Measurements from ENCODE around the gene NUDT22. TPM values are rescaled to one million over a fixed set of nuclear protein-coding genes. Genes with fewer than 3 reads are reported as not detected.

Gene NUDT22
- total RNA-seq, 2 experiments from 2014 or later: 66.0 to 69.2 TPM

GRCh38 chr11:64185693-64186491 lies 40.2 kb upstream of the NUDT22 start, which contains the start of gene STIP1:
STIP1 (plus strand) TSS chr11:64186171; CDS start chr11:64186262, 91 bp downstream.
- no peak within 1 kb of the TSS for H3K4me3 Mint-ChIP-seq
- H3K27me3 Mint-ChIP-seq: no peaks in the 10 kb centered on the region
- peak within 1 kb of the TSS; percentile 98 for H3K27ac Mint-ChIP-seq
- ATAC-seq (peak; percentile 89), DNase-seq (peak; percentile 99)
- ChIA-PET CTCF (interaction anchor here (1.1 to 7.2 kb wide), 5 partner anchors 19 to 349 kb away, joined by 3 to 59 read pairs (median 3); partner anchors contain the start of genes FERMT3, PRDX5 and TRMT112), POLR2A (interaction anchor here (0.6 to 10.9 kb wide), 19 partner anchors 11 to 627 kb away, joined by 3 to 206 read pairs (median 6); partner anchors contain the start of genes BAD, FERMT3, MACROD1 and NUDT22)
- H3K9me3 Mint-ChIP-seq: no peaks in the 10 kb centered on the region
- peaks cover 20% of the 10 kb centered on the region for H3K36me3 Mint-ChIP-seq (ENCODE audit: low read depth)
- intact Hi-C loops (cut with micrococcal nuclease): no loop called here
- H3K4me1 Mint-ChIP-seq (ENCODE audit: low read depth): peaks cover 37% of the 10 kb centered on the region
- TF ChIP-seq CTCF (IDR thresholded peaks at IDR 0.05): no peak

- H3K36me3 Mint-ChIP-seq (ENCODE audit: low read depth): peaks cover 25% of the 10 kb centered on the region
- H3K27me3 Mint-ChIP-seq: no peaks in the 10 kb centered on the region
- ATAC-seq (no peak), DNase-seq (peak; percentile 79)
- TF ChIP-seq CTCF (IDR thresholded peaks at IDR 0.05): peak; percentile 25
- ChIA-PET POLR2A (interaction anchor here (0.6 to 10.9 kb wide), 21 partner anchors 10 to 628 kb away, joined by 3 to 206 read pairs (median 5); partner anchors contain the start of genes BAD, FERMT3, MACROD1 and NUDT22), CTCF (interaction anchor here (0.7 to 7.2 kb wide), 4 partner anchors 19 to 115 kb away, joined by 3 to 59 read pairs (median 3); partner anchors contain the start of gene FERMT3)
- intact Hi-C loops (cut with micrococcal nuclease): no loop called here
- no peak overlapping the region for H3K27ac Mint-ChIP-seq
- no peak overlapping the region for H3K4me3 Mint-ChIP-seq
- no peaks in the 10 kb centered on the region for H3K9me3 Mint-ChIP-seq
- H3K4me1 Mint-ChIP-seq (ENCODE audit: low read depth): peaks cover 34% of the 10 kb centered on the region
Observed at GRCh38 chr11:64186492-64187165, 39.4 kb upstream of the NUDT22 start.

- no peaks in the 10 kb centered on the region for H3K27me3 Mint-ChIP-seq
- no peaks in the 10 kb centered on the region for H3K9me3 Mint-ChIP-seq
- TF ChIP-seq CTCF (IDR thresholded peaks at IDR 0.05): no peak
- peaks cover 34% of the 10 kb centered on the region for H3K4me1 Mint-ChIP-seq (ENCODE audit: low read depth)
- no peak for DNase-seq
- H3K27ac Mint-ChIP-seq: peak overlapping the region; percentile 49
- H3K4me3 Mint-ChIP-seq: no peak overlapping the region
- H3K36me3 Mint-ChIP-seq (ENCODE audit: low read depth): peaks cover 63% of the 10 kb centered on the region
- CTCF ChIA-PET: interaction anchor here (1.0 to 1.8 kb wide), 2 partner anchors 12 to 24 kb away, joined by 3 to 9 read pairs; no protein-coding TSS in a partner anchor
- intact Hi-C loops (cut with micrococcal nuclease): no loop called here
- POLR2A ChIA-PET: interaction anchor here (1.2 to 10.9 kb wide), 2 partner anchors 11 to 12 kb away, joined by 4 to 206 read pairs; partner anchors contain the start of gene FERMT3
- ATAC-seq: no peak
Observed at GRCh38 chr11:64192434-64192833, 33.6 kb upstream of the NUDT22 start.

- ChIA-PET POLR2A (interaction anchor here (0.8 to 3.1 kb wide), 6 partner anchors 9 to 79 kb away, joined by 3 to 15 read pairs (median 7); partner anchors contain the start of genes DNAJC4, FERMT3 and STIP1), CTCF (interaction anchor here (1.1 kb wide), 1 partner anchor 10 kb away, joined by 5 read pairs; the partner anchor contains the start of gene FERMT3)
- intact Hi-C loops (cut with micrococcal nuclease): no loop called here
- no peak for DNase-seq
- Mint-ChIP-seq H3K4me1 (ENCODE audit: low read depth) (peaks cover 21% of the 10 kb centered on the region), H3K4me3 (no peak overlapping the region), H3K27ac (peak overlapping the region; percentile 40), H3K9me3 (no peaks in the 10 kb centered on the region), H3K27me3 (no peaks in the 10 kb centered on the region), H3K36me3 (ENCODE audit: low read depth) (peaks cover 63% of the 10 kb centered on the region)
- no peak for ATAC-seq
- TF ChIP-seq CTCF (IDR thresholded peaks at IDR 0.05): no peak
Observed at GRCh38 chr11:64196626-64197025, 29.4 kb upstream of the NUDT22 start.
